NCI-H2107 (cell line): ENCODE results near the gene RTBDN.

ENCODE experiments used
- DNase-seq: peaks from one replicate; lab custom pipeline; 2025; lab: John Stamatoyannopoulos, UW

RTBDN gene

GRCh38 chr19:12792051-12792852 lies 42.1 kb downstream of the RTBDN start:
- peak; percentile 54 for DNase-seq

- DNase-seq, result peak; percentile 82
Measured at GRCh38 chr19:12791345-12792050, 42.9 kb downstream of the RTBDN start, which contains the start of gene JUNB. Gene JUNB, plus strand, starts transcription at chr19:12791486. Its CDS starts 286 bp downstream, at chr19:12791772.

- DNase-seq, result no peak
Measured at GRCh38 chr19:12790628-12791344, 43.6 kb downstream of the RTBDN start.

GRCh38 chr19:12789904-12790619 lies 44.3 kb downstream of the RTBDN start:
- peak; percentile 88 for DNase-seq

- DNase-seq, result no peak
Measured at GRCh38 chr19:12789098-12789903, 45.1 kb downstream of the RTBDN start.

GRCh38 chr19:12788682-12789097 lies 45.7 kb downstream of the RTBDN start:
- DNase-seq, result no peak

- no peak for DNase-seq
Measured at GRCh38 chr19:12788042-12788681, 46.2 kb downstream of the RTBDN start.

GRCh38 chr19:12787458-12787857 lies 46.9 kb downstream of the RTBDN start:
- DNase-seq, result no peak

- DNase-seq, result no peak
Measured at GRCh38 chr19:12786952-12787351, 47.4 kb downstream of the RTBDN start.

- DNase-seq, result no peak
Measured at GRCh38 chr19:12786141-12786870, 48.1 kb downstream of the RTBDN start.

GRCh38 chr19:12785431-12786031 lies 48.8 kb downstream of the RTBDN start:
- DNase-seq, result no peak

- DNase-seq, result no peak
Measured at GRCh38 chr19:12784871-12785430, 49.4 kb downstream of the RTBDN start.

GRCh38 chr19:12784394-12784870 lies 49.9 kb downstream of the RTBDN start:
- DNase-seq, result no peak

GRCh38 chr19:12783849-12784393 lies 50.5 kb downstream of the RTBDN start:
- DNase-seq, result no peak

- no peak for DNase-seq
Measured at GRCh38 chr19:12783291-12783848, 51.0 kb downstream of the RTBDN start.

- DNase-seq, result peak; percentile 43
Measured at GRCh38 chr19:12782424-12783290, 51.7 kb downstream of the RTBDN start.

GRCh38 chr19:12782174-12782423 lies 52.3 kb downstream of the RTBDN start:
- no peak for DNase-seq
